Measurements from ENCODE around the gene CRYGB. TPM values are rescaled to one million over a fixed set of nuclear protein-coding genes. Genes with fewer than 3 reads are reported as not detected.

Gene CRYGB
- total RNA-seq, 1 experiment from 2014 or later, result not detected

- Histone ChIP-seq H4K20me1 (ENCODE audit: control insufficient read depth, insufficient read depth, insufficient read length) (no peaks in the 10 kb centered on the region), H4K91ac (ENCODE audit: insufficient read length, low read depth, low read length) (no peak overlapping the region), H4K5ac (ENCODE audit: insufficient read length, low read depth, low read length) (no peak overlapping the region), H2AK5ac (ENCODE audit: insufficient read length, low read length) (no peak overlapping the region), H2BK12ac (ENCODE audit: insufficient read length, low read depth, low read length) (no peak overlapping the region), H3K23ac (ENCODE audit: insufficient read length, low read depth, low read length) (no peak overlapping the region), H4K8ac (replicated peaks; ENCODE audit: insufficient read length, low read depth, low read length) (no peak overlapping the region), H3K23me2 (ENCODE audit: insufficient read length, low read depth, low read length, poor library complexity, severe bottlenecking) (no peaks in the 10 kb centered on the region), H2BK20ac (ENCODE audit: low read depth, low read length, poor library complexity, severe bottlenecking) (no peak overlapping the region), H3K9me3 (ENCODE audit: control insufficient read depth, low read depth, low read length) (no peaks in the 10 kb centered on the region), H2BK120ac (ENCODE audit: low read depth, low read length, poor library complexity, severe bottlenecking) (no peak overlapping the region), H3K14ac (ENCODE audit: insufficient read depth, low read length) (no peak overlapping the region), H3K56ac (ENCODE audit: insufficient read length, low read depth, low read length) (no peak overlapping the region), H3K27me3 (ENCODE audit: insufficient read depth, low read length) (no peaks in the 10 kb centered on the region), H3K4ac (ENCODE audit: low read depth, low read length) (no peak overlapping the region), H2BK5ac (ENCODE audit: insufficient read length, low read length) (no peak overlapping the region), H3K27ac (ENCODE audit: insufficient read length, low read depth, low read length) (no peak overlapping the region), H3K18ac (ENCODE audit: insufficient read length, low read depth, low read length) (no peak overlapping the region), H3T11ph (ENCODE audit: low read length) (no peak overlapping the region), H2AFZ (ENCODE audit: low read length) (no peak overlapping the region), H3K79me2 (ENCODE audit: insufficient read depth, low read length) (no peaks in the 10 kb centered on the region), H3K79me1 (ENCODE audit: insufficient read depth, low read depth, low read length, poor library complexity, severe bottlenecking) (no peaks in the 10 kb centered on the region), H3K9ac (ENCODE audit: extremely low read depth, insufficient read length, low read length) (no peak overlapping the region), H3K4me1 (ENCODE audit: insufficient read depth, low read length) (no peaks in the 10 kb centered on the region), H3K4me2 (ENCODE audit: insufficient read depth, insufficient read length, low read length) (no peak overlapping the region), H2BK15ac (ENCODE audit: low read depth, low read length) (no peak overlapping the region)
- no CpG with 5 or more reads among the region's 4 CpGs for WGBS (ENCODE audit: extremely low coverage, insufficient read length, low lambda C conversion rate)
- no peak for DNase-seq
- Mint-ChIP-seq H3K36me3 (ENCODE audit: insufficient read depth in 1 of 3, low read depth in 3 of 3) (no peaks in the 10 kb centered on the region; a peak in 1 of 7 replicates), H3K27me3 (ENCODE audit: low read depth) (no peaks in the 10 kb centered on the region), H3K4me1 (no peaks in the 10 kb centered on the region), H3K4me3 (no peak overlapping the region), H3K27ac (no peak overlapping the region), H3K9me3 (peaks cover 2 to 3% of the 10 kb centered on the region in 2 experiments; a peak in 2 of 5 replicates)
- TF ChIP-seq, protein P1, sequence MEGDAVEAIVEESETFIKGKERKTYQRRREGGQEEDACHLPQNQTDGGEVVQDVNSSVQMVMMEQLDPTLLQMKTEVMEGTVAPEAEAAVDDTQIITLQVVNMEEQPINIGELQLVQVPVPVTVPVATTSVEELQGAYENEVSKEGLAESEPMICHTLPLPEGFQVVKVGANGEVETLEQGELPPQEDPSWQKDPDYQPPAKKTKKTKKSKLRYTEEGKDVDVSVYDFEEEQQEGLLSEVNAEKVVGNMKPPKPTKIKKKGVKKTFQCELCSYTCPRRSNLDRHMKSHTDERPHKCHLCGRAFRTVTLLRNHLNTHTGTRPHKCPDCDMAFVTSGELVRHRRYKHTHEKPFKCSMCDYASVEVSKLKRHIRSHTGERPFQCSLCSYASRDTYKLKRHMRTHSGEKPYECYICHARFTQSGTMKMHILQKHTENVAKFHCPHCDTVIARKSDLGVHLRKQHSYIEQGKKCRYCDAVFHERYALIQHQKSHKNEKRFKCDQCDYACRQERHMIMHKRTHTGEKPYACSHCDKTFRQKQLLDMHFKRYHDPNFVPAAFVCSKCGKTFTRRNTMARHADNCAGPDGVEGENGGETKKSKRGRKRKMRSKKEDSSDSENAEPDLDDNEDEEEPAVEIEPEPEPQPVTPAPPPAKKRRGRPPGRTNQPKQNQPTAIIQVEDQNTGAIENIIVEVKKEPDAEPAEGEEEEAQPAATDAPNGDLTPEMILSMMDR (conservative IDR thresholded peaks at IDR 0.05), result no peak
Observed at GRCh38 chr2:208127090-208127489, 18.9 kb downstream of the CRYGB start.

Measured in H9 (cell line).